ENCODE measurements around the gene PRELID2. TPM values are rescaled to one million over a fixed set of nuclear protein-coding genes. Genes with fewer than 3 reads are reported as not detected.

Gene PRELID2
- polyA plus RNA-seq, 2 of the 4 experiments (the other 2 are of a cell fraction) = 8.5 to 10.4 TPM

DNA sequence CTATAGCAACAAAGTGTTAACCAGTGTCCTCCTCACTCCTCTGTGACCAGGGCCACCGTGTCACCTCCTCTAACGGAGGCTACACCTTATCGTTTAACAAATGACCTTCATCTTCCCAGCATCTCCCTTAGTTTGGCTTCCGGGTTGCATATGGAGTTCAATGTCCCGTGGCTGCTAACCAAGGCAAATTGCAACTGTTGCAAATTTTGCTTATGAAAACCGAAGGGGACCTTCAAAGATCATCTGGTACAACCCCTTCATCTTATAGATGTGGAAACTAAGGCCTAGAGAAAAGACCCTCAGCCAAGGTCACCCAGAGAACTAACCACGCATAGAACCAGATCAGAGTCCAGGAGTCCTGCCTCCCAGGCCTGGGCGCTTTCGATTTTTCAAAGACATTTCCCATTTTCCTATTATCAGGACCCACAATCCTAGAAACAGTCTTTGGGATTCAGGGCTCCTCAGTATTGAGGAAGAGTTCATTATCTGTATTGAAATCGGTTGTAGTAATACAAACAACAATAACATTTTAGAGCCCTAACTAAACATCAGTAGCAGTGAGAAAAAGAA lies 1.4 kb downstream of the PRELID2 start:
- CTCF ChIA-PET = interaction anchor here (1.2 to 2.9 kb wide), 2 partner anchors 8 to 208 kb away, joined by 3 to 28 read pairs; no protein-coding TSS in a partner anchor
- ATAC-seq (no peak), FAIRE-seq (no peak), DNase-seq (ENCODE audit: low read depth in 1 of 2, low spot score in 1 of 2) (no peak)
- WGBS (ENCODE audit: missing lambda C conversion rate) = 81% methylated on average over 10 of the region's 10 CpGs
- Histone ChIP-seq H3K4me2 (peak overlapping the region; percentile 89), H3K4me1 (peaks cover 34% of the 10 kb centered on the region), H3K4me3 (no peak overlapping the region), H3K9me3 (no peaks in the 10 kb centered on the region), H3K27ac (no peak overlapping the region)
- POLR2A ChIA-PET = no interaction called here
- peak; percentile 75 for TF ChIP-seq MAFK (IDR thresholded peaks at IDR 0.05; ENCODE audit: partially characterized antibody)
- no peak for TF ChIP-seq FOSB (CRISPR knock-in tag; IDR thresholded peaks at IDR 0.05)
- TF ChIP-seq ZSCAN20 (CRISPR knock-in tag; IDR thresholded peaks at IDR 0.05) = no peak
- no peak for TF ChIP-seq JUNB (IDR thresholded peaks at IDR 0.05)
- no peak for TF ChIP-seq HEYL (CRISPR knock-in tag; IDR thresholded peaks at IDR 0.05)
- TF ChIP-seq ESRRA (IDR thresholded peaks at IDR 0.05; ENCODE audit: borderline replicate concordance, low read length) = no peak

DNA sequence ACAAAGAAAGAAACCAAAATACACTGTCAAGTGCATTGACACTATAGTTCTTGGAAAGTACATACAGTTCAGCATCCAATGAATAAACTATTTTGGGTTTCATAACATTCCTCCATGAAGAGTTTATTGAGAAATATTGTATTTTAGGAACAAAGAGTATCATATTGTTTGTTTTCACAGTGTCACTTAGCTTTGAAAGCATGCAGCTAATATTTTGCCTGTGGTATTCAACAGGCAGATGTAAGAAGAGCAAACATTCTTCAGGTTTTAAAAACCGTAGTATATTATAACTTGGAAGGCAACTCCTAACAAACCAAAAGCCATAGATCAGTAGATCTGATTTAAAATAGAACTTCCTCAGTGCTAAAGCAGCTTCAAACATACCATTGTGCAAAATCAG lies 4.5 kb downstream of the PRELID2 start:
- peak overlapping the region in 1 of 2 experiments; percentile 5; a peak in 1 of 6 replicates for H3K27ac ChIP-seq
- H3K4me1 ChIP-seq = peaks cover 27% of the 10 kb centered on the region
- 31% methylated on average over 1 of the region's 1 CpG for WGBS (ENCODE audit: missing lambda C conversion rate)
- CTCF ChIA-PET = interaction anchor here (0.6 to 1.2 kb wide), 5 partner anchors 10 to 930 kb away, joined by 3 to 5 read pairs (median 3); no protein-coding TSS in a partner anchor
- H3K4me3 ChIP-seq = no peak overlapping the region
- peak overlapping the region; percentile 21; the same call in 2 of the 3 replicates for H3K4me2 ChIP-seq
- ATAC-seq (no peak), DNase-seq (ENCODE audit: low read depth in 1 of 2, low spot score in 1 of 2) (no peak), FAIRE-seq (no peak)
- POLR2A ChIA-PET = no interaction called here
- TF ChIP-seq JUN (IDR thresholded peaks at IDR 0.05) (no peak), HOXB13 (CRISPR knock-in tag; IDR thresholded peaks at IDR 0.05; ENCODE audit: low read depth) (no peak), NFE2L2 (conservative IDR thresholded peaks at IDR 0.05; ENCODE audit: low read length) (no peak), KDM1A (IDR thresholded peaks at IDR 0.05; ENCODE audit: low read depth) (no peak), FOSL2 (IDR thresholded peaks at IDR 0.05) (no peak), FOSL2 (CRISPR knock-in tag; IDR thresholded peaks at IDR 0.05) (no peak), HDAC2 (IDR thresholded peaks at IDR 0.05) (no peak), POLR2A (IDR thresholded peaks at IDR 0.05; ENCODE audit: low read length) (no peak), MAZ (IDR thresholded peaks at IDR 0.05; ENCODE audit: borderline replicate concordance, low read depth, low read length) (no peak), FOSB (CRISPR knock-in tag; IDR thresholded peaks at IDR 0.05) (no peak)
- TF ChIP-seq, protein P1, sequence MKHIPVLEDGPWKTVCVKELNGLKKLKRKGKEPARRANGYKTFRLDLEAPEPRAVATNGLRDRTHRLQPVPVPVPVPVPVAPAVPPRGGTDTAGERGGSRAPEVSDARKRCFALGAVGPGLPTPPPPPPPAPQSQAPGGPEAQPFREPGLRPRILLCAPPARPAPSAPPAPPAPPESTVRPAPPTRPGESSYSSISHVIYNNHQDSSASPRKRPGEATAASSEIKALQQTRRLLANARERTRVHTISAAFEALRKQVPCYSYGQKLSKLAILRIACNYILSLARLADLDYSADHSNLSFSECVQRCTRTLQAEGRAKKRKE (CRISPR knock-in tag; IDR thresholded peaks at IDR 0.05; ENCODE audit: low read depth) = no peak
- no peaks in the 10 kb centered on the region for H3K9me3 ChIP-seq

DNA sequence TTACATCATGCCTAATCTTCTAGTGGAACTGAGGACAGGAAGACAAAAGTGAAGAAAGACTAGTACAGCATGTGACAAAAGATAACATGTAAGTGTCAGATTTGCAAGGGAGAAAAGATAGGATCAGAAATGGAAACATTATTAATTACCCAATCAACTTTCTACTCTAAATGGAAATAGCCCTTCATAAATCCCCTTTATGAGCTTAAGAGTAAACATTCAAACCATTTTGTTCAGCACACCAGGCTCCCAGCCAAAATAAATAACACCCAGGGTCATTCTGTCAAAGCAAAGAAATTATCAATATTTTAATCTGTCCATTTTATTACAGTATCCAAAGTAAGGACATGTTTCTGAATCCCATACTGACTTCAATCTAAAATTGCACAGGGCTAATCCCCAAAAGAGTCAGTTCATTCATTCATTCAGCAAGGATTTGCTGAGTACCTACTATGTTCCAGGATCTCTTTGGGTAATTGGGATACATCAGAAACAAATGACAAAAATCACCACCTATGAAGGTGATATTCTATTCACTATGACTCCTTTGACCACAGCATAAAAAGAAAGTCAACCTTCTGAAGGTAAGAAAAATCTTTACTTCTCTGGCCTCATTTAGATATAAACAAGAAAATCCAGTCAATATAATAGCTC lies 5.3 kb downstream of the PRELID2 start:
- POLR2A ChIA-PET = interaction anchor here (0.5 kb wide), 1 partner anchor 398 kb away, joined by 3 read pairs; no protein-coding TSS in a partner anchor
- no peak for FAIRE-seq
- peak overlapping the region; percentile 21; the same call in 2 of the 3 replicates for H3K4me2 ChIP-seq
- TF ChIP-seq SREBF2 (IDR thresholded peaks at IDR 0.05) = no peak
- no peaks in the 10 kb centered on the region for H3K9me3 ChIP-seq
- peak overlapping the region in 1 of 2 experiments; percentile 42; a peak in 1 of 6 replicates for H3K27ac ChIP-seq
- ATAC-seq = no peak
- H3K4me3 ChIP-seq = no peak overlapping the region
- peaks cover 30% of the 10 kb centered on the region for H3K4me1 ChIP-seq
- CTCF ChIA-PET = interaction anchor here (1.0 to 1.2 kb wide), 7 partner anchors 9 to 1626 kb away, joined by 3 to 5 read pairs (median 3); no protein-coding TSS in a partner anchor
- no peak for DNase-seq (ENCODE audit: low read depth in 1 of 2, low spot score in 1 of 2)

DNA sequence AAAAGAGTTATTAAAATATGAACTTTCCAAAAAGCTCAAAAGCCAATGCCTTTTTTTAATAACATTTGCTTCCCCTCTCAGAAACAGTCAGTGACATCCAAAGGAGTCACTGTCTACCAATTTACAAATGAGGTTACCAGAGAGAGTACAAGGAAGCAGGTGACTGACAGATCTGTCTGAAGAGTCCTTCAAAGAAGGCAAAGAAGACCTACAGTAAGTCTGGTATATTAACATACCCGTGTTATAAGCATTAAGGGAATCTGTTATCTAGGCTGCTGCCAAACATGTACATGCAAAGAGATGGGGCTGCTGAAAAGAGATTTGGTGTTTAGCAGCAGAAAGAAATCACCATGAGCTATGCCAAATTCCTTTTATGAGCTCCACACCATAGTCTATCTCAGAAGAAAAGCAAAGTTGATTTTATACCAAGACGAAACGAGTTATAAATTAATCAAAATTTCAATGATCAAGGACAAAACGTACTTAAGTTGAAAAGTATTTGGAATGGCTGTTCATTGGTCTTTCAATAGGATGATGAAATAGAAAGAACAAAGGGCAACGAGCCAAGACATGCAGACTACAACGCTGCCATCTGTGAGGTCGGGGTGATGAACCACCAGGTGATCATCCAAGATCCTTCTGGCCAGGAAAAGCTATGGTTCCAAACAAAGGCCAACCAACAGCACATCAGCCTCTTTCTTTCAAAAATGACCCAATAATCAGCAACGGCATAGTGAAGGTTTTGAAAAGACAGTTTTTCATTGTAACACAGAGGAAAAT lies 8.1 kb downstream of the PRELID2 start:
- 64% methylated on average over 8 of the region's 8 CpGs for WGBS (ENCODE audit: missing lambda C conversion rate)
- no peak for ATAC-seq
- Histone ChIP-seq H3K4me2 (no peak overlapping the region), H3K9me3 (no peaks in the 10 kb centered on the region), H3K27ac (no peak overlapping the region; a peak in 1 of 6 replicates), H3K4me3 (no peak overlapping the region), H3K4me1 (peaks cover 22% of the 10 kb centered on the region)
- CTCF ChIA-PET = interaction anchor here (0.6 to 3.8 kb wide), 23 partner anchors 8 to 1630 kb away, joined by 3 to 28 read pairs (median 6); partner anchors contain the start of gene PRELID2
- no peak for FAIRE-seq
- POLR2A ChIA-PET = no interaction called here
- DNase-seq (ENCODE audit: low read depth in 1 of 2, low spot score in 1 of 2) = no peak
- TF ChIP-seq NR3C1 (IDR thresholded peaks at IDR 0.05) (no peak), CBX2 (IDR thresholded peaks at IDR 0.05; ENCODE audit: borderline replicate concordance, low read depth) (no peak), HDAC2 (IDR thresholded peaks at IDR 0.05) (no peak), KDM1A (IDR thresholded peaks at IDR 0.05; ENCODE audit: low read depth) (no peak), RNF2 (IDR thresholded peaks at IDR 0.05; ENCODE audit: borderline replicate concordance, low read depth) (no peak), ESRRA (IDR thresholded peaks at IDR 0.05; ENCODE audit: borderline replicate concordance, low read length) (no peak), RFX5 (IDR thresholded peaks at IDR 0.05) (no peak), NPAS2 (CRISPR knock-in tag; IDR thresholded peaks at IDR 0.05; ENCODE audit: borderline replicate concordance) (no peak), FOSL2 (IDR thresholded peaks at IDR 0.05) (no peak), FOSL2 (CRISPR knock-in tag; IDR thresholded peaks at IDR 0.05) (no peak), FOXS1 (CRISPR knock-in tag; IDR thresholded peaks at IDR 0.05) (no peak), POLR2A (IDR thresholded peaks at IDR 0.05; ENCODE audit: low read length) (no peak), CBX8 (IDR thresholded peaks at IDR 0.05) (no peak), SMC3 (IDR thresholded peaks at IDR 0.05) (no peak), CEBPB (IDR thresholded peaks at IDR 0.05) (no peak), PHF8 (IDR thresholded peaks at IDR 0.05; ENCODE audit: borderline replicate concordance, low read depth) (no peak), SREBF2 (IDR thresholded peaks at IDR 0.05) (no peak)
- TF ChIP-seq, protein P2, sequence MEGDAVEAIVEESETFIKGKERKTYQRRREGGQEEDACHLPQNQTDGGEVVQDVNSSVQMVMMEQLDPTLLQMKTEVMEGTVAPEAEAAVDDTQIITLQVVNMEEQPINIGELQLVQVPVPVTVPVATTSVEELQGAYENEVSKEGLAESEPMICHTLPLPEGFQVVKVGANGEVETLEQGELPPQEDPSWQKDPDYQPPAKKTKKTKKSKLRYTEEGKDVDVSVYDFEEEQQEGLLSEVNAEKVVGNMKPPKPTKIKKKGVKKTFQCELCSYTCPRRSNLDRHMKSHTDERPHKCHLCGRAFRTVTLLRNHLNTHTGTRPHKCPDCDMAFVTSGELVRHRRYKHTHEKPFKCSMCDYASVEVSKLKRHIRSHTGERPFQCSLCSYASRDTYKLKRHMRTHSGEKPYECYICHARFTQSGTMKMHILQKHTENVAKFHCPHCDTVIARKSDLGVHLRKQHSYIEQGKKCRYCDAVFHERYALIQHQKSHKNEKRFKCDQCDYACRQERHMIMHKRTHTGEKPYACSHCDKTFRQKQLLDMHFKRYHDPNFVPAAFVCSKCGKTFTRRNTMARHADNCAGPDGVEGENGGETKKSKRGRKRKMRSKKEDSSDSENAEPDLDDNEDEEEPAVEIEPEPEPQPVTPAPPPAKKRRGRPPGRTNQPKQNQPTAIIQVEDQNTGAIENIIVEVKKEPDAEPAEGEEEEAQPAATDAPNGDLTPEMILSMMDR (IDR thresholded peaks at IDR 0.05) = no peak

Data from A549 (cell line).